NCI-H1436 (cell line): ENCODE measurements around the gene AGPAT4.

Experiments used
- DNase-seq: peaks from one replicate; lab custom pipeline; 2025; lab: John Stamatoyannopoulos, UW

AGPAT4 gene

GRCh38 chr6:161166176-161166575, 107.7 kb downstream of the AGPAT4 start:
- DNase-seq: no peak

- no peak for DNase-seq
Observed at GRCh38 chr6:161164182-161164625, 109.7 kb downstream of the AGPAT4 start.

DNA sequence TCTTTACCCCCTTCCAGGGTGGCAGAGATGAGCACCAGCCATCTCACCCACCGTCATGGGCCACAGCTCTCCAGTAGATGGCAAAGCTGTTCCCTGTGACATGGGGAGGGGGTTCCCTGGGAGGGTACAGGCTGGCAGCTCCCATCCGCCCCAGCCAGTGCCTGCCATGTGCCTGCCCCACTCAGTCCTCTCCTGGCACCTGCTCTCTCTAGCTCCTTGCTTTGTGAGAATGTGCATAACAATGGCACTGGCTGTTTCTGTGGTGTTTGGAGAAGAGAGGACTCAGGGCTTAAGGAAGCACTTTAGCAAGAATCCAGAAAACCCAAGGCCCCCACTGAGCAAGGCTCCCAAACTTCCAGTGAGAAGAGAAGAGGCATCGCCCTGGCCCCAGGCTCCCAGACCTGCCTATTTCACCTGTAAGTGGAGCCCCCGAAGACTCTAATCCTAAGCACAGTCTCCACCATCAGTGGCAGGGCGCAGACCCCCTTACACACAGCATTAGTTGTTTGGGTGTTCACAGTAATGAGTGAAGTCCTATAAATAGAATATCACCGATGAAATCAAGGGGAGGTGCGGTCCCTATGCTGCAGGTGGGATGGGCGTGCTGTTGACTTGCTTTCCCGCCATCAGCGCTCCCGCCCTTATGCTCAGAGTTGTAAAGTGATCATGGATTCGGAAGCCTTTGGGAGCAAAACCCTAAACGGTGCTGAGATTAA, 110.2 kb downstream of the AGPAT4 start:
- no peak for DNase-seq

- peak; percentile 16 for DNase-seq
Observed at GRCh38 chr6:161162722-161163121, 111.1 kb downstream of the AGPAT4 start.

GRCh38 chr6:161161889-161162624, 111.8 kb downstream of the AGPAT4 start:
- no peak for DNase-seq

- no peak for DNase-seq
Observed at GRCh38 chr6:161161121-161161520, 112.7 kb downstream of the AGPAT4 start.

DNA sequence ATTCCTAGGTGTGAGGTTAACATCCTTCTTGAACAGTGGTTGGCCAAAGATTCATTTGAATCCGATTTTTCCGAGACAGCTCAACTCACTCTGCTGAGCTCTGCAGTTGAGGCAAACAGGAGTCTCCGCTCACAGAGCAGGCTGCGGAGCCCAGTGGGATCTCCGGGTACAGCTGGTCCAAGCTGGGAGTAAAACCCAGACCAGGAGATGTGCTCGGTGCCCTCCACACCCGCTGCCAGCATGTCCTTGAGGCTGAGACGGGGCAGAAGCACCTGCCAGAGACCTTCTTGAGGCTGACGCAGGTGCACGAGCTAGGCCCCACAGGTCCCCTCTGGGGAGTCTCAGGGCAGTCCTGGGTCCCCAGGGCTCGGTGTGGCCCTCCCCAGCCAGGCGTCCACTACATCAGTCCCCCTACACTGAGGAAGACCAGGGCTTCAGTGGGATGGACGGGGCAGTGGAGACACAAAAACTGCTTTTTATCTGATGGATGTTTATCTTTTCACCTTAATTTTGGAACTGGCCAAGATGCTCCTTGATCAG, 119.0 kb downstream of the AGPAT4 start:
- DNase-seq: no peak

GRCh38 chr6:161153725-161154124, 120.1 kb downstream of the AGPAT4 start:
- no peak for DNase-seq

DNA sequence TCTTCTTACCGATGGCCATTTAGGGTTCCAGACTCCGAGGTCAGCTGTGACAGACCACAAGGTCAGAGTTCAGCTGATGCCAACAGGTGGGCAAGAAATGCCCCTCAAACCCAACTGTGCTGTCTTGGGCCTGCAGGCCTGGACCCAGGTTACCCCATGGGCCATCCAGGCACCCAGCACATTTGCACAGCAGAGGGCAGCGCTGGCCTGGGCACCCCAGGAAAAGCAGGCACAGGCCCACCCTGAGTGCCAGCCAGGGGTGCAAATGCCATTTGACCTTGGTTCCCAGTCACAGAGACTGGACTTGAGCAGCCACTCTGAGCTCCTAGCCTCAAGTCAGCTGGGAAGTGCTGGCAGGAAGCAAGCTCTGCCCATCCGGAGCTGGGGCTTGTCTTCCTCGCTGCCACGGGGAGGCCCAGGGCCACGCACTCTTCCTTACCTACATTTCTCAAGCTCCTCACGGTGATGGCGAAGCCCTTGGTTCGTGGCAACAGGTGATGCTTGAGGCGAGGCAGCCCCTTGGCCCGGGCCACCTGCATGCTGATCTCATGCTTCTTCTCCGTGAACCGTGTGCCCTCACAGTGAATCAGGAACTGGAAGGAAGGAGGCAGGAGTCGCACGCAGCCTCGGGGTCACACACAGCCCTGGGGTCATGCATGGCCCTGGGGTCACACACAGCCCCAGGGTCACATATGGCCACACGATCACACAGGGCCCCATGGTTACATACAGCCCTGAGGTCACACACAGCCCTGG, 120.8 kb downstream of the AGPAT4 start:
- DNase-seq: no peak

DNA sequence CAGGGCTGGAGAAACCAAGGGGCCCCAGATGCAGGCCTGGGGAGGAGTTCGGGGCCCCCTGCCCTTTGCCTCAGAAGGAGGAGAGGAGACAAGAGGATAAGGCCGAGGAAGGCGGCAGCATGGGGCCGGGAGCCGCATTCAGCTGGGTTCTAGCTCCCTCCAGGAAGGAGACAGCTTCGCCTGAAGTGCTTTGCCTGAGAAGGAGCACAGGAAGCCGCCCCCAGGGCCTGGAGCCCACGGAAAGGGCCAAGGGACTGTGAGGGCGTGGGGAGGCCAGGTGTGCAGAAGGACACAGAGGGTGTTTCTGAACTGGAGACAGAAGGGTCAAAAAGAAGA, 121.4 kb downstream of the AGPAT4 start:
- no peak for DNase-seq

GRCh38 chr6:161151660-161152526, 122.0 kb downstream of the AGPAT4 start:
- no peak for DNase-seq

- no peak for DNase-seq
Observed at GRCh38 chr6:161151059-161151645, 122.7 kb downstream of the AGPAT4 start.

- no peak for DNase-seq
Observed at GRCh38 chr6:161150566-161150965, 123.3 kb downstream of the AGPAT4 start.

- DNase-seq: no peak
Observed at GRCh38 chr6:161150136-161150535, 123.7 kb downstream of the AGPAT4 start.

DNA sequence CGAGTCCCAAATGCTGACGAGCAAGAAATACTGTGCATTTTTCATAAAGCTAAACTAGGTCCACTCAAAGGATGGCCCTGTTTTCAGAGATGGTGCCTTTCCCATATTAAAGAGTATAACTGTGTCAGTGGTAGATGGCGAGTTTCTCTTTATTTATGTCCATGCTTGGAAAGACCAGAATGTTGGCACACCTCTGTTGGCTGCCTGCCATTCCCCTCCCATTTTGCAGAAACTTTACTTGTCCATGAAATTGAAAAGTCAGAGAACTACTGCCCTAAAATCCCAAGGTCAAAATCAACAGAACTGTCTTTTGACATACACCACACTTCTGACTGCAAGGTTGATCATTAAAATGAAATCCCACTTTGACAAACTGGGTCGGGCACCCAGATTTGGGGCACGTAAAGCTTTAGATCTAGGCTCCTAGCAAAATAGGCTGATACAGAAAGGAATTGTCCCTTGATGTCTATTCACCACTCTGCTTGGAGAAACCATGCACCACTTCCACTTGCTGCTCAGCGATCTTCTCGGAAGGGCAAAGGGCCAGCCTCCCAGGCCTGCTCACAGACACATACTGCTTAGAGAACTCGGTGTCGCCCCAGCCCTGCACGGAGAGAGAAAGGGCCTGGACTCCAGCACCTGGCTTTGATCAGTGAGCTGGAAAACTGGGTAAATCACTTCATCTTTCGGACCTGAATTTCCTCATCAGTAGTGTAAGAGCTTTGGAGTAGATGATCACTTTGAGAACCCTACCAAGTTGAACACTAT, 130.0 kb downstream of the AGPAT4 start:
- DNase-seq: no peak

DNA sequence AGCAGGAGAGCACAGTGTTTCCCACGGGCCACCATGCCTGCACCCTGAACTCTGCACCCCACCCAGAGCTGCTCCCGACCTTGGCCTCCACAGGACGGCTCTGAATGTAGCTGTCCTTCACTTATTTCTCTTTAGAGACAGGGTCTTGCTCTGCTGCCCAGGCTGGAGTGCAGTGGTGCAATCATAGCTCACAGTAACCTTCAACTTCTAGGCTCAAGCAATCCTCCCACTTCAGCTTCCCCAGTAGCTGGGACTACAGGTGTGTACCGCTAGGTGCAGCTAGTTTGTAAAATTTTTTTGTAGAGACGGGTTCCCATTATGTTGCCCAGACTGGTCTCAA, 130.9 kb downstream of the AGPAT4 start:
- DNase-seq: no peak

DNA sequence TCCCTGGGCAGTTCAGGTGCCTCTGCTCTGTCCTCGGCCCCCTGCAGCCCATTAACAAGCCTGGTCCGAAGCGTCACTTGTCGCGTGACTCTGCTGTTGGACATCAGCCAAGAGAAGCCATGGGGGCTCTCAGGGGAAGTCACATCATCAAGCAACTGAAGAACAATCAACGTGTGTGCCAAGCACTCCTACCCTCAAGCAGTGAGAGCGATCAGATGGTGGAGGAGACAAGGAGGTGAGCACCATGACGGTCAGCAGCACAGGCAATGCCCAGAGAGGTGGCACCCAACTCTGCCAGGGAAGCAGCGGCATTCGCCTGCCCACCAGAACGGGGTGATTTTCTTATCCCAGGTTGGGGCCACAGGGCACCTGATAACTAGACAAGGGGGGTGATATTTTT, 132.7 kb downstream of the AGPAT4 start:
- DNase-seq: no peak

DNA sequence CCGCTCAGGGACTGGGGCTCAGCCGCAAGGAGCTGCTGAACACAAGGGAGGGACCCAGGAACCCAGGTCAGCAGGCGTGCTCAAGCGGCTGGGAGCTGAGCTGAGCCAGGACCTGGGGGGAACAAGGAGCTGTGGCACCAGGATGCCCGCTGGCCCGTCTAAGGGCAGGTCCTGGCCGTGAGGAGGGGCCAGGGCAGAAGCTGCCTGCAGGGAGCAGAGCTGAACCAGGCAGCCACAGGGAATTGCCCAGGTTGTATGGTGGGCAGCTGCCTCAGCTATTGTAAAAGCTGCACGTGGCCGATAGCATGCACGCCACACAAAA, 133.3 kb downstream of the AGPAT4 start:
- no peak for DNase-seq

- no peak for DNase-seq
Observed at GRCh38 chr6:161139766-161140553, 133.9 kb downstream of the AGPAT4 start.

- DNase-seq: no peak
Observed at GRCh38 chr6:161139304-161139765, 134.5 kb downstream of the AGPAT4 start.
